Smooth muscle cell (in vitro differentiated cells): ENCODE data around the gene STPG1. TPM values are rescaled to one million over a fixed set of nuclear protein-coding genes. Genes with fewer than 3 reads are reported as not detected.
A peak's percentile ranks its signal among the peaks of the same experiment; 100 is the strongest.

ENCODE experiments used
- DNase-seq: peaks from one replicate; lab custom pipeline; 2025; ENCODE audit not compliant: unreplicated experiment; lab: John Stamatoyannopoulos, UW
- H2AFZ ChIP-seq: fragments of 200-600 bp; sonication (generic); 2 replicates; pipeline ENCODE4 v1.6.0; 2016; ENCODE audit warnings: antibody characterized with exemption, low read depth, mild to moderate bottlenecking
- H3F3A ChIP-seq: fragments of 200-600 bp; sonication (generic); 2 replicates; pipeline ENCODE4 v1.6.0; 2017; ENCODE audit warnings: antibody characterized with exemption, low read depth
- H3K27ac ChIP-seq: fragments of 200-600 bp; sonication (generic); 2 replicates; pipeline ENCODE4 v1.5.1; 2016; ENCODE audit warnings: low read depth, mild to moderate bottlenecking
- H3K27me3 ChIP-seq: fragments of 200-600 bp; sonication (generic); 2 replicates; pipeline ENCODE4 v1.6.1; 2016; ENCODE audit warnings: low read depth, mild to moderate bottlenecking
- H3K36me3 ChIP-seq: fragments of 200-600 bp; sonication (generic); 2 replicates; pipeline ENCODE4 v1.5.1; 2016; ENCODE audit warnings: low read depth
- H3K4me1 ChIP-seq: fragments of 200-600 bp; sonication (generic); 2 replicates; pipeline ENCODE4 v1.5.1; 2016; ENCODE audit warnings: low read depth
- H3K4me2 ChIP-seq: fragments of 200-600 bp; sonication (generic); 2 replicates; pipeline ENCODE4 v1.6.0; 2016; ENCODE audit warnings: mild to moderate bottlenecking
- H3K4me3 ChIP-seq: fragments of 200-600 bp; sonication (generic); 2 replicates; pipeline ENCODE4 v1.5.1; 2016; ENCODE audit warnings: mild to moderate bottlenecking
- H3K79me2 ChIP-seq: fragments of 200-600 bp; sonication (generic); 2 replicates; pipeline ENCODE4 v1.6.0; 2016; ENCODE audit warnings: low read depth, mild to moderate bottlenecking
- H3K9ac ChIP-seq: fragments of 200-600 bp; sonication (generic); 2 replicates; pipeline ENCODE4 v1.6.0; 2016; ENCODE audit warnings: low read depth
- H3K9me3 ChIP-seq: fragments of 200-600 bp; sonication (generic); replicated peaks from 2 replicates; pipeline ENCODE4 v1.5.1; 2016; ENCODE audit warnings: low read depth
- H4K20me1 ChIP-seq: fragments of 200-600 bp; sonication (generic); 2 replicates; pipeline ENCODE4 v1.6.0; 2016; ENCODE audit warnings: low read depth
- WGBS: methylation state at CpG from one replicate; pipeline ENCODE4 v1.1.7; 2016; ENCODE audit warnings: low lambda C conversion rate; 5-methylcytosine and 5-hydroxymethylcytosine counted together
- polyA plus RNA-seq: library from polyadenylated mRNA; unstranded; fragments of >200 nt; fragmentation: Nextera tagmentation; extraction: Ambion mirVana; gene quantifications from 2 replicates; pipeline ENCODE4 v1.2.1, GENCODE V29; 2016
- total RNA-seq: library from RNA; depleted of rRNA; stranded (reverse); fragments of >200 nt; gene quantifications from 2 replicates; pipeline ENCODE4 v1.2.3, GENCODE V29; 2014
- TF ChIP-seq, protein P1 (sequence below): fragments of 200-600 bp; sonication (generic); IDR thresholded peaks from 2 replicates; pipeline ENCODE4 v1.5.1; 2017; ENCODE audit warnings: borderline replicate concordance, mild to moderate bottlenecking, antibody characterized with exemption; ENCODE audit not compliant: insufficient read depth, poor library complexity, severe bottlenecking

The STPG1 gene
- total and polyA plus RNA-seq, 2 experiments from 2014 or later: 4.9 to 6.8 TPM

GRCh38 chr1:24392982-24393650, 20.5 kb downstream of the STPG1 start:
- 82% methylated on average over 4 of the region's 4 CpGs for WGBS
- H3K27me3 ChIP-seq: no peaks in the 10 kb centered on the region
- H3K79me2 ChIP-seq: no peaks in the 10 kb centered on the region
- peaks cover 12% of the 10 kb centered on the region for H4K20me1 ChIP-seq
- peak overlapping the region; percentile 45 for H3K4me2 ChIP-seq
- no peaks in the 10 kb centered on the region for H3K9me3 ChIP-seq
- H3K4me1 ChIP-seq: peaks cover 5% of the 10 kb centered on the region
- no peak overlapping the region for H3K4me3 ChIP-seq
- H2AFZ ChIP-seq: no peak overlapping the region
- H3K9ac ChIP-seq: no peak overlapping the region
- DNase-seq: no peak
- H3K27ac ChIP-seq: no peak overlapping the region
- peaks cover 7% of the 10 kb centered on the region for H3F3A ChIP-seq
- TF ChIP-seq, protein P1, sequence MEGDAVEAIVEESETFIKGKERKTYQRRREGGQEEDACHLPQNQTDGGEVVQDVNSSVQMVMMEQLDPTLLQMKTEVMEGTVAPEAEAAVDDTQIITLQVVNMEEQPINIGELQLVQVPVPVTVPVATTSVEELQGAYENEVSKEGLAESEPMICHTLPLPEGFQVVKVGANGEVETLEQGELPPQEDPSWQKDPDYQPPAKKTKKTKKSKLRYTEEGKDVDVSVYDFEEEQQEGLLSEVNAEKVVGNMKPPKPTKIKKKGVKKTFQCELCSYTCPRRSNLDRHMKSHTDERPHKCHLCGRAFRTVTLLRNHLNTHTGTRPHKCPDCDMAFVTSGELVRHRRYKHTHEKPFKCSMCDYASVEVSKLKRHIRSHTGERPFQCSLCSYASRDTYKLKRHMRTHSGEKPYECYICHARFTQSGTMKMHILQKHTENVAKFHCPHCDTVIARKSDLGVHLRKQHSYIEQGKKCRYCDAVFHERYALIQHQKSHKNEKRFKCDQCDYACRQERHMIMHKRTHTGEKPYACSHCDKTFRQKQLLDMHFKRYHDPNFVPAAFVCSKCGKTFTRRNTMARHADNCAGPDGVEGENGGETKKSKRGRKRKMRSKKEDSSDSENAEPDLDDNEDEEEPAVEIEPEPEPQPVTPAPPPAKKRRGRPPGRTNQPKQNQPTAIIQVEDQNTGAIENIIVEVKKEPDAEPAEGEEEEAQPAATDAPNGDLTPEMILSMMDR: no peak
- H3K36me3 ChIP-seq: no peaks in the 10 kb centered on the region

GRCh38 chr1:24392604-24392946, 21.0 kb downstream of the STPG1 start:
- H3K9ac ChIP-seq: no peak overlapping the region
- peaks cover 5% of the 10 kb centered on the region for H3K4me1 ChIP-seq
- H3K27me3 ChIP-seq: no peaks in the 10 kb centered on the region
- no peaks in the 10 kb centered on the region for H3K9me3 ChIP-seq
- no peak overlapping the region for H3K4me2 ChIP-seq
- DNase-seq: no peak
- no peak overlapping the region for H2AFZ ChIP-seq
- whole genome bisulfite sequencing: 78% methylated on average over 4 of the region's 4 CpGs
- H3K79me2 ChIP-seq: no peaks in the 10 kb centered on the region
- H4K20me1 ChIP-seq: peaks cover 12% of the 10 kb centered on the region
- no peaks in the 10 kb centered on the region for H3K36me3 ChIP-seq
- no peak overlapping the region for H3K27ac ChIP-seq
- peaks cover 7% of the 10 kb centered on the region for H3F3A ChIP-seq
- H3K4me3 ChIP-seq: no peak overlapping the region
- TF ChIP-seq, protein P1: peak; percentile 3

DNA sequence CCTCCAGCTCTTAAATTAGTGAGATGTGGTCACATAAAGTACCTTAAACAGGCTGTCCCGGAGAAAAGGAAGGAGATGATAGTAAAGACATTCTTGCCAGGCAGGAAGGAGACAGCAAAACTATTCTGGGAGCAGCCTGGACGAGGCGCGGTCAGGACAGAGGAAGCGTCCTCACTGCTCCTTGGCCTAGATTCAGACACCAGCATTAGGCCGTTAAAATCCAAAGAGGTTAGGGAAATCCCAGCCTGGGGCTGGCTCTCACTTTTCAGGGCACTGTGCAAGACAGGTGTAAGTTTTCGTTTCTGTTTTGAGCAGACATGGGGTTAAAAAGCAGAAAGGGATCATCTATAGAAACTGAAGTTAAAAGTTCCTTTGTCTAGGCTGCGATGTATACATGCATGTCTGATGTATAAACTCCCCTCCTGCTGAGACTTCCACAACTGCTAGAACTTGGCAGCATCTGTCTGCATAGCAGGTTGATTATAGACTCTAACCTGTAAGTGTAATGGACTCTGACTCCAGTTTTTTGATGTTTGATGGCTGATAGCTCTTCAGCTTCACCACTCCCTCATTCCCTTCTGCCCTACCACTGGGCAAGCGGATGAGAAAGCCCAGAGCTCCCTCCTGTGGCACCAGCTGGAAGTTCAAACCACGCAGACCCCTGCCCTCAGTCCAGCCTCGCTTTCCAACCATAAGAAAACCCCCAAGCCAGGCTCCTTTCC, 21.5 kb downstream of the STPG1 start:
- no peaks in the 10 kb centered on the region for H3K79me2 ChIP-seq
- H3K4me3 ChIP-seq: no peak overlapping the region
- peaks cover 12% of the 10 kb centered on the region for H4K20me1 ChIP-seq
- H3K4me2 ChIP-seq: no peak overlapping the region
- WGBS: 61% methylated on average over 11 of the region's 11 CpGs
- peaks cover 5% of the 10 kb centered on the region for H3K4me1 ChIP-seq
- H3K27ac ChIP-seq: no peak overlapping the region
- H3K27me3 ChIP-seq: no peaks in the 10 kb centered on the region
- TF ChIP-seq, protein P1: peak; percentile 66
- no peak for DNase-seq
- H3F3A ChIP-seq: peaks cover 7% of the 10 kb centered on the region
- no peak overlapping the region for H3K9ac ChIP-seq
- H2AFZ ChIP-seq: no peak overlapping the region
- H3K36me3 ChIP-seq: no peaks in the 10 kb centered on the region
- no peaks in the 10 kb centered on the region for H3K9me3 ChIP-seq
